ENCODE measurements around the gene PM20D1. TPM values are rescaled to one million over a fixed set of nuclear protein-coding genes. Genes with fewer than 3 reads are reported as not detected.

The PM20D1 gene
- polyA plus RNA-seq, 1 of the 3 experiments (the other 2 are of a cell fraction): not detected

- TF ChIP-seq REST (IDR thresholded peaks at IDR 0.05; ENCODE audit: low read depth, low read length) (no peak), IRF3 (IDR thresholded peaks at IDR 0.05; ENCODE audit: low read depth, low read length) (no peak), TEAD4 (IDR thresholded peaks at IDR 0.05; ENCODE audit: borderline replicate concordance, insufficient read depth) (no peak), RAD21 (IDR thresholded peaks at IDR 0.05; ENCODE audit: low read length) (no peak), USF2 (IDR thresholded peaks at IDR 0.05; ENCODE audit: borderline replicate concordance, low read depth, low read length) (no peak)
- TF ChIP-seq, protein P1, sequence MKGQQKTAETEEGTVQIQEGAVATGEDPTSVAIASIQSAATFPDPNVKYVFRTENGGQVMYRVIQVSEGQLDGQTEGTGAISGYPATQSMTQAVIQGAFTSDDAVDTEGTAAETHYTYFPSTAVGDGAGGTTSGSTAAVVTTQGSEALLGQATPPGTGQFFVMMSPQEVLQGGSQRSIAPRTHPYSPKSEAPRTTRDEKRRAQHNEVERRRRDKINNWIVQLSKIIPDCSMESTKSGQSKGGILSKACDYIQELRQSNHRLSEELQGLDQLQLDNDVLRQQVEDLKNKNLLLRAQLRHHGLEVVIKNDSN (IDR thresholded peaks at IDR 0.05; ENCODE audit: borderline replicate concordance, low read depth): no peak
Measured at GRCh38 chr1:205879974-205880373, 30.0 kb upstream of the PM20D1 start (continued).

DNA sequence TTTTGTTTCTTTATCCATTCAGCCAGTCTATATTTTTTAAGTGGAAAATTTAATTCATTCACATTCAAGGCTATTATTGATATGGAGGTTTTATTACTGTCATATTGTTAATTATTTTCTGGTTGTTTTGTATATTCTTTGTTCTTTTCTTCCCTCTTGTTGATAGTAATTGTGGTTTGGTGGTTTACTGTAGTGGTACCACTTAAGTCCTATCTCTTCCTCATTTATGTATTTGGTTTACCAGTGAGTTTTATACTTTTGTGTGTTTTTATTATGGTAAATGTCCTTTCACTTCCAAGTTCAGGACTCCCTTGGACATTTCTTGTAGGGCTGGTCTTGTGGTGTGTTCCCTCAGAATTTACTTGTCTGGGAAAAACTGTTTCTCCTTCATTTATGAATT is 28.1 kb upstream of the PM20D1 start:
- Histone ChIP-seq H4K20me1 (ENCODE audit: insufficient read depth) (no peaks in the 10 kb centered on the region), H3K27ac (ENCODE audit: low read depth in 2 of 2, low read length in 1 of 2) (no peak overlapping the region), H3F3A (replicated peaks; ENCODE audit: insufficient read depth) (no peaks in the 10 kb centered on the region), H3K4me3 (ENCODE audit: low read depth in 2 of 2, low read length in 1 of 2) (no peak overlapping the region), H3K27me3 (ENCODE audit: insufficient read depth) (no peaks in the 10 kb centered on the region), H3K9ac (no peak overlapping the region), H3K9me3 (no peaks in the 10 kb centered on the region), H2AFZ (ENCODE audit: low read depth) (no peak overlapping the region), H3K4me2 (no peak overlapping the region), H3K4me1 (ENCODE audit: control insufficient read depth in 1 of 2, insufficient read depth in 2 of 2, low read depth in 1 of 2, low read length in 1 of 2) (no peaks in the 10 kb centered on the region), H3K79me2 (ENCODE audit: insufficient read depth) (no peaks in the 10 kb centered on the region), H3K36me3 (replicated peaks in 1 of 2; ENCODE audit: control insufficient read depth in 1 of 2, insufficient read depth in 2 of 2, low read length in 1 of 2) (no peaks in the 10 kb centered on the region), H3K9me2 (no peaks in the 10 kb centered on the region)
- ChIA-PET CTCF (no interaction called here), POLR2A (no interaction called here)
- DNase-seq: no peak
- TF ChIP-seq FOXM1 (IDR thresholded peaks at IDR 0.05; ENCODE audit: low read depth) (no peak), FOSL2 (IDR thresholded peaks at IDR 0.05; ENCODE audit: borderline replicate concordance, low read depth) (no peak), TEAD4 (IDR thresholded peaks at IDR 0.05; ENCODE audit: borderline replicate concordance, insufficient read depth) (no peak), TAF1 (IDR thresholded peaks at IDR 0.05; ENCODE audit: borderline replicate concordance, low read depth, low read length) (no peak), YY1 (IDR thresholded peaks at IDR 0.05; ENCODE audit: low read depth) (no peak), GABPA (IDR thresholded peaks at IDR 0.05; ENCODE audit: low read depth) (no peak), TCF12 (IDR thresholded peaks at IDR 0.05) (no peak), FOXJ3 (CRISPR knock-in tag; IDR thresholded peaks at IDR 0.05) (no peak), ELF1 (IDR thresholded peaks at IDR 0.05) (no peak), RAD21 (IDR thresholded peaks at IDR 0.05; ENCODE audit: low read length) (no peak), MXI1 (IDR thresholded peaks at IDR 0.05; ENCODE audit: low read depth, low read length) (no peak)
- TF ChIP-seq, protein P2, sequence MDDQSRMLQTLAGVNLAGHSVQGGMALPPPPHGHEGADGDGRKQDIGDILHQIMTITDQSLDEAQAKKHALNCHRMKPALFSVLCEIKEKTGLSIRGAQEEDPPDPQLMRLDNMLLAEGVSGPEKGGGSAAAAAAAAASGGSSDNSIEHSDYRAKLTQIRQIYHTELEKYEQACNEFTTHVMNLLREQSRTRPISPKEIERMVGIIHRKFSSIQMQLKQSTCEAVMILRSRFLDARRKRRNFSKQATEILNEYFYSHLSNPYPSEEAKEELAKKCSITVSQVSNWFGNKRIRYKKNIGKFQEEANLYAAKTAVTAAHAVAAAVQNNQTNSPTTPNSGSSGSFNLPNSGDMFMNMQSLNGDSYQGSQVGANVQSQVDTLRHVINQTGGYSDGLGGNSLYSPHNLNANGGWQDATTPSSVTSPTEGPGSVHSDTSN (IDR thresholded peaks at IDR 0.05): no peak
- TF ChIP-seq, protein P1 (IDR thresholded peaks at IDR 0.05; ENCODE audit: borderline replicate concordance, low read depth): no peak
- TF ChIP-seq, protein P3, sequence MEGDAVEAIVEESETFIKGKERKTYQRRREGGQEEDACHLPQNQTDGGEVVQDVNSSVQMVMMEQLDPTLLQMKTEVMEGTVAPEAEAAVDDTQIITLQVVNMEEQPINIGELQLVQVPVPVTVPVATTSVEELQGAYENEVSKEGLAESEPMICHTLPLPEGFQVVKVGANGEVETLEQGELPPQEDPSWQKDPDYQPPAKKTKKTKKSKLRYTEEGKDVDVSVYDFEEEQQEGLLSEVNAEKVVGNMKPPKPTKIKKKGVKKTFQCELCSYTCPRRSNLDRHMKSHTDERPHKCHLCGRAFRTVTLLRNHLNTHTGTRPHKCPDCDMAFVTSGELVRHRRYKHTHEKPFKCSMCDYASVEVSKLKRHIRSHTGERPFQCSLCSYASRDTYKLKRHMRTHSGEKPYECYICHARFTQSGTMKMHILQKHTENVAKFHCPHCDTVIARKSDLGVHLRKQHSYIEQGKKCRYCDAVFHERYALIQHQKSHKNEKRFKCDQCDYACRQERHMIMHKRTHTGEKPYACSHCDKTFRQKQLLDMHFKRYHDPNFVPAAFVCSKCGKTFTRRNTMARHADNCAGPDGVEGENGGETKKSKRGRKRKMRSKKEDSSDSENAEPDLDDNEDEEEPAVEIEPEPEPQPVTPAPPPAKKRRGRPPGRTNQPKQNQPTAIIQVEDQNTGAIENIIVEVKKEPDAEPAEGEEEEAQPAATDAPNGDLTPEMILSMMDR (IDR thresholded peaks at IDR 0.05): no peak
